Measurements from ENCODE around the gene B4GALT5.

DNA sequence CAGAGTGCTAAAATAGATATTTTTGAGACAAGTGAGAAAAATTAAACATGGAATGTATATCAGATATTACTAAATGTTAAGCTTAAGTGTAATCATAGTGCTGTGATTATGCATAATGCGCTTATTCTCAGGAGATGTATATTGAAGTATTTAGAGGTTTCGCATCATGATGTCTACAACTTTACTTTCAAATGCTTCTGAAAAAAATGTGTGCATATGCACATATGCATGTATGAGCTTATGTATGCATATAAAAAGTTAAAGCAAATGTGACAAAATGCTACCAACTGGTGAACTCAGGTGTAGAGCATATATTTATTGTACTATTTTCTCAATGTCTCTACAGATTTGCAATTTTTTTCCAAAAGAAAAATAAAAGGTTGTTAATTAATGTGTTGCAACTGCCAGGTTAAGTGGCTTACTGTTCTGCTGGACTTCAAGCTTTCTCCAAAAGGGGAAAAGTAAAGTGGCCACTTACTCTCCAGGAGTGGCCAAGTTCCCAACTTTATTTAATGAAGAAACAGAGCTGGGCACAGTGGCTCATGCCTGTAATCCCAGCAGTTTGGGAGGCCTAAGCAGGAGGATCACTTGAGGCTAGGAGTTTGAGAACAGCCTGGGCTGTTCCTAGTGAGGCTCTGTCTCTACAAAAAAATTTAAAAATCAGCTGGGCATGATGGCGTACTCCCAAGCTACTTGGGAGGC, 48.9 kb downstream of the B4GALT5 start:
- TF ChIP-seq, protein P1, sequence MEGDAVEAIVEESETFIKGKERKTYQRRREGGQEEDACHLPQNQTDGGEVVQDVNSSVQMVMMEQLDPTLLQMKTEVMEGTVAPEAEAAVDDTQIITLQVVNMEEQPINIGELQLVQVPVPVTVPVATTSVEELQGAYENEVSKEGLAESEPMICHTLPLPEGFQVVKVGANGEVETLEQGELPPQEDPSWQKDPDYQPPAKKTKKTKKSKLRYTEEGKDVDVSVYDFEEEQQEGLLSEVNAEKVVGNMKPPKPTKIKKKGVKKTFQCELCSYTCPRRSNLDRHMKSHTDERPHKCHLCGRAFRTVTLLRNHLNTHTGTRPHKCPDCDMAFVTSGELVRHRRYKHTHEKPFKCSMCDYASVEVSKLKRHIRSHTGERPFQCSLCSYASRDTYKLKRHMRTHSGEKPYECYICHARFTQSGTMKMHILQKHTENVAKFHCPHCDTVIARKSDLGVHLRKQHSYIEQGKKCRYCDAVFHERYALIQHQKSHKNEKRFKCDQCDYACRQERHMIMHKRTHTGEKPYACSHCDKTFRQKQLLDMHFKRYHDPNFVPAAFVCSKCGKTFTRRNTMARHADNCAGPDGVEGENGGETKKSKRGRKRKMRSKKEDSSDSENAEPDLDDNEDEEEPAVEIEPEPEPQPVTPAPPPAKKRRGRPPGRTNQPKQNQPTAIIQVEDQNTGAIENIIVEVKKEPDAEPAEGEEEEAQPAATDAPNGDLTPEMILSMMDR (IDR thresholded peaks at IDR 0.05) = no peak
- TF ChIP-seq POLR2A (IDR thresholded peaks at IDR 0.05) = no peak
